GM18519 (cell line): ENCODE results near the gene MYO7B.
"Not testable (repeated sequence)": the region's sequence is repeated elsewhere in the genome, so short reads cannot be mapped to it uniquely, and the experiment has no call there.

Source experiments
- ATAC-seq: cut with Tn5 transposase; IDR thresholded peaks from one replicate; pipeline ENCODE4 v1.9.1; 2021; ENCODE audit warnings: mild to moderate bottlenecking, moderate library complexity; ENCODE audit not compliant: unreplicated experiment, low FRiP score

Gene MYO7B

DNA sequence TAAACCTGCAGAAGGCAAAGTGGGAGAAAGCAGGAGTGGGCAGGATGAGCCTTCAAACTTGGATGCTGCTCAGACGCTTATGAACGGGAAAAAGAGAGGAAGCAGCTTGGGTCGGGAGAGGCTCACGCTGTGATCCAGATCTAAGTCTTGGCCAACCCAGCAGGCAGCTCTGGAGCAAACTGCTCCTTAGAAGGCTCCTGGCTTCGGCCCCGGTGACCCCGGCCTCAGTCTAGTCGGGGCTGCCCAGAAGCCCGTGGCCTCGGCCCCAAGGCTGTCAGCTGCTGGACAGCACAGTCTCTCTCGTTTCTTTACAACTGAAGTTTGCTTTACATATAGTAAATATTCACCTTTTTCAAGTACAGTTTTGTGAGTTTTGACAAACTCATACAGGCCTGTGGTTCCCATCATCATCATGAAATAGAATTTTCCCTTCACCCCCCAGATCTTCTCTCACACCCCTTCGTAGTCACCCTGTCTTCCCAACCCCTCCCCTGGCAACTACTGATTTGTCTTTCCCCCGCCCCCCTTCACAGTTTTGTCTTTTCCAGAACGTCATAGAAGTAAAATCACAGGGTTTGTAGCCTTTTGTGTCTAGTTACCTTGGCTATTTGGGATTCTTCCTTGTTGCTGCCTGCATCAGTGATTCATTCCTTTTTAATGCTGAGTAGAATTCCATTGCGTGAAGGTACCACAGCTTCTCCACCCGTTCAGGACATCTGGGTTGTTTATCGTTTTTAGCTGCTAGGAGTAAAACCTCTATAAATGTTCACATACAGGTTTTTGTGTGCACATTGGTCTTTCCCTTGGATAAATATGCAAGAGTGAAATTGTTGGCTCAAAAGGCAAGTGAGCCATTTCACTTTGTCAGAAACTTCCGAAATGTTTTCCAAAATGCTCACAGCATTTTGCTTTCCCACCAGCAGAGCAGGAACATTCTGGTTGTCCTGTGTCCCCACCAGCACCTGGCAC lies 35.1 kb downstream of the MYO7B start:
- ATAC-seq, result no peak

DNA sequence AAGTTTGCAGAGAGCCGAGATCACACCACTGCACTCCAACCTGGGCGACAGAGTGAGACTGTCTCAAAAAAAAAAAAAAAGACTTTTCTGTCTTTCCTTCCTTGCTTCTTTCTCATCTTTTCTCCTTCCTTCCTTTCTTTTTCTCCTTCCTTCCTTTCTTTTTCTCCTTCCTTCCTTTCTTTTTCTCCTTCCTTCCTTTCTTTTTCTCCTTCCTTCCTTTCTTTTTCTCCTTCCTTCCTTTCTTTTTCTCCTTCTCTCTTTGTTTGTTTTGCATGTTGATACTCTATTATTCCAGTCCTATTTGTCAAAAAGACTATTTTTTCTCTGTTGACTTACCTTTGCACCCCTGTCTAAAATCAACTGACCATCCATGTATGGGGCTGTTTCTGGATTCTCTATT lies 36.9 kb downstream of the MYO7B start:
- ATAC-seq, result not testable (repeated sequence)

DNA sequence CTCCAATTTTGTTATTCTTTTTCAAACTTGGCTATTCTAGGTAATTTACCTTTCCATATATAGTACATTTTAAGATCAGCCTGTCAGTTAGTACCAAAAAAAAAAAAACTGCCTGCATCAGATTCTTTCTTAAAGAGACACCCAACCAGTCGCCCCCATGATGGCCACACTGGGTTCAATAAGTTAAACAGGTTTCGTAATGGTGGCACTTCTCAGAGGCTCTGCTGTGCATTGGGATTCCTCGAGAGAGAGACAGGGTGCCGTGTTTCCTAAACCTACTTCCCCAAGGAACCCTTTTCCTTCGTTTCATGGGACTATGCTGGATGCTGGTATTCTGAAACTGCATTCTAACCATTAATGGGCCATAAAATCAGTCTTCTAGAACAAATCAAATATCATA lies 37.4 kb downstream of the MYO7B start:
- ATAC-seq, result no peak

DNA sequence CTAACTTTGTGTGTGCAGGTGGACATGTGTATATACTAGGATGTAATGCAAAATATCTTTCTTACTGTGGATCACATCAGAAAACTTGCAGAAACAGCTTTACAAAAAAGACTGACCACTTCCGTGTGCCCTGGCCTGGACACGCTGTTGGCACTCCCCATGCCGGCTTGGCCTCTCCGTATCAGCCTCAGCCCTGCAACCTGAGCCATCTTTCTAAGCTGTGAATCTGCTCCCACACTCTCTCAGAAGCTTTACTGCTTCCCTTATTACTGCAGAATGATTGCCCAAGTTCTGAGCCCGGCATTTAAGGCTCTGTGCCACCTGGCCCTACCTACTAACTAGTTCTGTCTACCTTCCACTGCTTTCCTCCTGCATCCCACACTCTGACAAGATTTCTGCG lies 37.8 kb downstream of the MYO7B start:
- no peak for ATAC-seq

DNA sequence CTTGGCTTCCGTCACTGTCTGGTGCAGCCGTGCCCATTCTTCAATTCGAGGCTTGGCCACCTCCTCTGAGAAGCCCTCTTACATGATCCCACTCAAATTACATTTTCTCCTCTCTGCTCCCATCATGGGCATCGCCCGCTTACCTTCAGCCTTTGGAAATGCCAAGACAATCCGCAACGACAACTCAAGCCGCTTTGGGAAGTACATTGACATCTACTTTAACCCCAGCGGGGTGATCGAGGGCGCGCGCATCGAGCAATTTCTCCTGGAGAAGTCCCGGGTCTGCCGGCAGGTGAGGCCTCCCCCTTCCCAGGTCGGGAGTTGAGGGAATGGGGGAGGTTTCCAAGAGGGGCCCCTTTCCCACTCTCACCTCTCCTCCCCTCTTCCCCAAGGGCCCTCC lies 38.3 kb downstream of the MYO7B start:
- ATAC-seq, result no peak

DNA sequence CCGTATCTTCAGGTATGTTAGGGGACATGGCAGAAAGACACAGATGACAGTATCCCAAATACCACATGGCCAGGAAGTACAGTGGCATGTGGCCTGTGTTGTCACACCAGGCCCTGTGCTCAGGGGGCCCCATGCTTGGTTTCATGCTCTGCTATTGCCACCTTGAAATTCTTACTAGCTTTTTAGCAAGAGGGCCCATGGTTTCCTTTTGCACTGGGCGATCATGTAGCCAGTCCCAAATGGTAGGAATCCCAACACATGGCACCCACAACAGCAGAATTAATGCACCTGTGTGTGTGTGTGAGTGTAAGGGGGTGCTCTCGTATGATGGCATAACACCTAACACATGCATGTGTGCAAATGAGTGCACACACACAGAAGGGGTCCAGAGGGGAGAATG lies 39.2 kb downstream of the MYO7B start:
- ATAC-seq, result no peak

DNA sequence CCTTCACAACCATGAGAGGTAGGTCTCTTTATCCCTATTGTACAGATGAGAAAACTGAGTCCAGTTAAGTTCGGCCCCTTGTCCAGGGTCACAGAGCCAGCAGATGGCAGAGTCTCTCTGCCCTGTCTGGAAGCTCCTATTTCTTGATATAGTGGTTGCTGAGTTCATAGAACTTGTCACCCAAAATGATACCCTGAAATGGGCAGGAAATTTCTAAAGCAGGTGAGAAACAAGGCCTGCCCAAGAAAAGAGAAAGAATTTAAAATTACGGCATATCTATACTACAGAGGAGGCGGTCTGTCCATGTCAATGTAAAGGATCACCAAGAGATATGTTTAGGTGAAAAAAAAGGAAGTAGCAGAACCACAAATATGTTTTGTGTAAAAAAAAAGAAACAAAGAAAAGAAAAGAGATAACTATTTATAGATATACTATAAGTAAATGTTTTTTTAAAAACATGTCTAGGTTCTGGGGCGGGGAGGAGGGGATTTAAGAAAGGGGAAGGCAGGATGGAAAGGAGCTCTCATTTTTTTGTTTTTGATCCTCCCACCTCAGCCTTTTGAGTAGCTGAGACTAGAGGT lies 39.8 kb downstream of the MYO7B start:
- no peak for ATAC-seq

DNA sequence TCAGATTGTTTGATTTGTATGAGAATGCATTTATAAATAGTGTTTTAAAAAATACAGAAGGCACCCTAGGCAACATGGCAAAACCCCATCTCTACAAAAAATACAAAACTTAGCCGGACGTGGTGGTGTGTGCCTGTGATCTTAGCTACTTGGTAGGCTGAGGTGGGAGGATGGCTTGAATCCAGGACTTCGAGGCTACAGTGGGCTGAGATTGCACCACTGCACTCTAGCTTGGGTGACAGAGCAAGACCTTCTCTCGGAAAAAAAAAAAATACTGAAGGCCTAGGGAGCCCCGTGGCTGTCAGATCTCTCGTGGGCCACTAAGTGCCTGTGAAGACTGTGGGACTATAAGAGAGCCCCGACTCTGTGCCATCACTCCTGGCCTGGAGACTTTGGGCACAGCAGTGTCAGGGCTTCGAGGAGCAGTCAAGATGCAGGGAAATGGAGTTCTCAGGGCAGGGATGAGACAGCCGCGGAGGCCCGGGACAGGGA lies 40.5 kb downstream of the MYO7B start:
- no peak for ATAC-seq

DNA sequence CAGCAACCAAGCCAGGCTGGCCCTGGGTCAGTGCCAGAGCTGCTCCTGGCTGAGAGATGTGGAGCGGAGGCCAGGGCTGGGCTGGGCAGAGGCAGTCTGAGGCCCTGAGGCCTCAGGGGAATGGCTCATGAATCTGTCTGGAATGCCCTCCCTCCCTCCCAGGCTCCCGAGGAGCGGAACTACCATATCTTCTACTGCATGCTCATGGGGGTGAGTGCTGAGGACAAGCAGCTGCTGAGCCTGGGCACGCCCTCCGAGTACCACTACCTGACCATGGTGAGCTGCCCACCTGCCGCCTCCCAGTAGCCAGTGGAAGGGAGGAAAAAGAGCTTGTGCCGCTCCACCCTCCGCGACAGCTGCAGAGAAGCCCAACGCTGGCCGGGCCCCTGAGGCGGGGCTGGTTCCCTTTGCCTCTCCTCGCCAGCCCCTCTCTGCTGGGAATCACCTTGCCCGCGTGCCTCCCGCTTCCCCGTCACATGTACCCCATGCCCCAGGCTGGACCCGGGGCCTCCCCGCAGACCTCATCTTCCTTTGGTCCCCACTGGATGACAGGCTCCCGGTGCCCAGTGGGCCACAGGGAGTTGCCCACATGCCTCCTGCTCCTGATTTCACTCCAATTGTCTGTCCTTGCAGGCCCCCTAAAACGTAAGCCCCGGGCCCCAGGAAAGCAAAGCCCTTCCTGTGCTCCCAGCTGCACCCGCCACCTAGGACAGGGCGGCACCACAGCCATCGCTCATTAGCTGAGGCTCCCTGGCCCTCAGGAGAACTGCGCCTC lies 41.1 kb downstream of the MYO7B start:
- ATAC-seq, result no peak

DNA sequence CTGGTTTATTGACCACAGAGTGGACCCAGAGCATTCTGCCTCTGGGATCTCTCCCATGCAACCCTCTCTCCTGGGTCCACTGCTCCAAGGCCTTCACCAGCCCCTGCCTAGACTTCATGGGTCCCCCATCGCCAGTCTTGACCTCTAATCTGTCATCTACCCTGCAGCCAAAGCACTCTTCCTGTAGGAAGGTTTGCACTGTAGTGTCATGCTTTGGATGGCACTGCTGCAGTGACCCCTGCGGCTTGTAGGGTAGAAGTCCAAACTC lies 41.7 kb downstream of the MYO7B start:
- ATAC-seq, result no peak

DNA sequence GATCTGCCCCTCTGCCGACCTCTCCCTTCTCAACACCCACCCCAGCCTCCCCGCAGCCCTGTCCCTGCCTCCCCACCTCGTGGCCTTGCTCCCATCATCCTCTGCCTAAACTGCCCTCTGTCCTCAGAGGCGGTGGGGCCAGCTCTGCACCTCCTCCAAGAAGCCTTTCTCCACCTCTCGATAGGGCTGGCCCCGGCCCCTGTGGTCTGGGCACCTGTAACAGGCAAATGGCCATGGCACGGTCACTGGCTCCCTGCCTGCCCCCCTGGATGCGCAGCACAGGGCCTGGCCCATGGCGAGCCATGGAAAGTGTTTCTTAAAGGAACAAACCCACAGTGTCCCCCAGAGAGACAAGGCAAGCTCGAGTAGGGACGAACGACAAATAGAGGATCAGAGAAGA lies 42.0 kb downstream of the MYO7B start:
- ATAC-seq, result no peak

DNA sequence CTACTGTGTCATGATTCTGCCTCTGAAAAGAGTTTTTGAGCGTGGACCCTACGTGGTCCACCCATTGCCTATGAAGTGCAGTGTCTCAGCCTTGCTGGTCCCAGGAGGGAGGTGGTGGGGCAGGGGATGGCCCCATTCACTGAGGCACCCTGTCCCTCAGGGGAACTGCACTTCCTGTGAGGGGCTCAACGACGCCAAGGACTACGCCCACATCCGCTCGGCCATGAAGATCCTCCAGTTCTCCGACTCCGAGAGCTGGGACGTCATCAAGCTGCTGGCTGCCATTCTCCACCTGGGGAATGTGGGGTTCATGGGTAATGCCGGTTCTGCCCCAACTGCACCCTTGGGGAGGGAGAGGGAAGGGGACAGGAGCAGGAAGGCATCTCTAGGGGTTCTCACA lies 42.5 kb downstream of the MYO7B start:
- no peak for ATAC-seq

DNA sequence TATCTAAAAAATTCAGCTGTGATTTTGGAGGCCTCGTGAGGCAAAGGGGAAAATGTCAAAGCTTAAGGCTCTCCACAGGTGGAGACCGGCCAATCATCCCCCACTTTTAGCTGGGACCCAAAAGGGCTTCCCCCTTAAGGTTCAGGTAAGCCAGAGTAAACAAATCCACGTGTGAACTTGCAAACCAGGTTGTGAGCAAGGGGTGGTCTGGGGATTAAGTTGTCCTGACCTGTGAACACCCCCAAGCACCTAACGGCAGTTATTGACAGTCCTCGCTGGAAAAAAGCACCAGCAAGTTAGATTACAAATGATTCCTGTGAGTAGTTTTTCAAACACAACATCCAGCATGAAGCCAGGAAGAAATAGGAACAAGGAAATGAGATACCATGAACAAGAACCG lies 42.9 kb downstream of the MYO7B start:
- no peak for ATAC-seq

DNA sequence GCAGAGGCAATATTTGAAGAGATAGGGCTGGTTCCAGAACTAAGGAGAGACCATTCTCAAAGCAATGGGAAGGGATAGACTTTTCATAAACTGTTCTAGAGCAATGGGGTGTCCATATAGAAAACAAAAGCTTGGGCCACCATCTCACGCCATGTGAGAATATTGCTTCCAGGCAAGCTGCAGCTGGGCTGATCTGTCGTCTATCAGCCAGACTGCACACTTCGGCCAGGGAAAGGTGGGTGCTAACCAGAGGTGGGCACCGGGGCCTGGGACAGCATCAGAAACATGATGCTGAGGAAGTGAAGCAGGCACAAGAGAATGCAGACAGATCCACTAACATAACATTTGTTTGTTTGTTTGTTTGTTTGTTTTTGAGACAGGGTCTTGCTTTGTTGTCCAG lies 43.7 kb downstream of the MYO7B start:
- no peak for ATAC-seq

DNA sequence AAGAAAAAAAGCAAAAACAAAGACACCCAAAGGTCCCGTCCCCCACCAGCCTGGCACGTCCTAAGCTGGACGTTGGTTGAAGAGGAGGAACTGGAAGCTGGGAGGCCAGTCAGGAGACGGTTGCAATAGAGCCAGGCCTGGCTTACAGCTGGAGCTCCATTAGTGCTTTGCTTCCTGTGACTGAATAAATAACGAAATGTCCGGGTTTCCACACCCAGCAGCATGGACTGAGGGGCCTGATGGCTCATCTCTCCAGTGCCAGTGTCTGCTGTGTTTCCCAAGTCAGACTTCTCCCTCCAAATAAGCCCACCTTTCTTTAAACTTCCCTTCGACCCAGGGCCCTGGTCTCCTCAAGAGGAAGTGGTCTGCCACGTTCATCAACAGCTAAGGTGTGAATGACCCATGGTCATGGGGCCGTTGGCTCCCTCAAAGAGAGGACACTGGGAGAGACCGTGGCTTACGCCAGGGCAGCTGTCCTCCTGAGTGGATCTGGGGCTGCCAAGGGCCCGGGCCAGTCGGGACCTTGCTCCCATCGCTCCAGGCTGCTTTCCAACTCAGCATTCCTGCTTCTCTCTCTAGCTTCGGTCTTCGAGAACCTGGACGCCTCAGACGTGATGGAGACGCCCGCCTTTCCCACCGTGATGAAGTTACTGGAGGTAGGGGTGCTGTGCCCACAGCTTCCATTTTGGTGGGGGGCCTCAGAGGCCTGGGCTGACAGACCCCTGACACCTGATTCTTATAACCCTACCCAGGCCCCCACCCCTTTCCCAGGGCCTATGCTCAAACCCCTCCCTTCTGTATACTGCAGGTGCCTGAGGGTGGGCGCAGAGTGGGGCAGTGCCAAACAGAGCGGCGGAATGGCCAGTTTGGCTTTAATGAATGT lies 44.9 kb downstream of the MYO7B start:
- ATAC-seq, result no peak

DNA sequence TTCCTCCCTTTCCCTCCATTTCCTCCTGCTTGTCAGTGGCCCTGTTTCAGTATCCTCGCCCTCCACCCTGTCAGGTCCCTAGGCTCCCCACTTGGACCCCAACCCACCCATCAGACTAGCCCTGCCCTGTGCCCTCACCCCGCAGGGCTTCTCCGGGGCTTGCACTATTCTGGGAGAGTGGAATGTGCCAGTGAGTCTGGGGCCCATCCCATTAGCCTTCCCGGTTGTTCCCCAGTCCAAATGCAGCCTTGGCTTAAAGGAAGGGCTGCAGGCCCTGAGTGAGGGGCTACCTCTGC lies 45.5 kb downstream of the MYO7B start:
- no peak for ATAC-seq

DNA sequence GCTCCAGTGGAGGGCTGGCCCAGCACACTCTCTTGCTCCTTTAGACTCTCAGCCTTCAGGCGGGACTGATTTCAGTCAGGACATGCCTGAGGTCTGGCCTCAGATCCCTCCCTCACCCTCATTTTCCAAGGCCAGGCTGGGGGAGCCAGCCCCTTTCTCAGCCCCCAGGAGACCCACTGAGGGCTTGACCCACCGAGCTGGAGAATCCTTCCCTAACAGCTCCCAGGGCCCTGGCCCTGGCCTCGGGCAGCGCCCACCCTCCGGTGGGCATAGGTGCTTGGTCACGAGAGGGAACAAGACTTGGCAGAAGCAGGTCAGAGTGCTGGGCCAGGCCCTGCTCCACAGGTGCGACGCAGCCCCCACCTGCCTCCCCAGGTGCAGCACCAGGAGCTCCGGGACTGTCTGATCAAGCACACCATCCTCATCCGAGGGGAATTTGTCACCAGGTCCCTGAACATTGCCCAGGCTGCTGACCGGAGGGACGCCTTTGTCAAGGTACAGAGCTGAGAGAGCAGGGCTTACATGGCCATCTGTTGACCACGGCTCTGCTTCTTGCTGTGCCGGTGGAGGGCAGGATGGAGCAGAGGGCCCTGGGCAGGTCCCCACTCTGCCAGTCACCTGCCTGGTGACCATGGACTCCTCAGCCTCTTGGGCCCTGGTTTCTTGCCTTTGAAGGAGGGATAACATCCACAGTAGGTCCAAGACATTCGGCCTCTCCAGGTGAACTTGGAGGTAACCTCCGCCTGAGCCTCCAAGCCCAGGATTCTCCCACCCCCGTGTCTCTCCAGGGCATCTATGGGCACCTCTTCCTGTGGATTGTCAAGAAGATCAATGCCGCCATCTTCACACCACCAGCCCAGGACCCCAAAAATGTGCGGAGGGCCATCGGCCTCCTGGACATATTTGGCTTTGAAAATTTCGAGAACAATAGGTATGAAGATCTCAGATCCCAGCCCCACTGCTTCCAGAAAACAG lies 46.3 kb downstream of the MYO7B start:
- ATAC-seq, result no peak

DNA sequence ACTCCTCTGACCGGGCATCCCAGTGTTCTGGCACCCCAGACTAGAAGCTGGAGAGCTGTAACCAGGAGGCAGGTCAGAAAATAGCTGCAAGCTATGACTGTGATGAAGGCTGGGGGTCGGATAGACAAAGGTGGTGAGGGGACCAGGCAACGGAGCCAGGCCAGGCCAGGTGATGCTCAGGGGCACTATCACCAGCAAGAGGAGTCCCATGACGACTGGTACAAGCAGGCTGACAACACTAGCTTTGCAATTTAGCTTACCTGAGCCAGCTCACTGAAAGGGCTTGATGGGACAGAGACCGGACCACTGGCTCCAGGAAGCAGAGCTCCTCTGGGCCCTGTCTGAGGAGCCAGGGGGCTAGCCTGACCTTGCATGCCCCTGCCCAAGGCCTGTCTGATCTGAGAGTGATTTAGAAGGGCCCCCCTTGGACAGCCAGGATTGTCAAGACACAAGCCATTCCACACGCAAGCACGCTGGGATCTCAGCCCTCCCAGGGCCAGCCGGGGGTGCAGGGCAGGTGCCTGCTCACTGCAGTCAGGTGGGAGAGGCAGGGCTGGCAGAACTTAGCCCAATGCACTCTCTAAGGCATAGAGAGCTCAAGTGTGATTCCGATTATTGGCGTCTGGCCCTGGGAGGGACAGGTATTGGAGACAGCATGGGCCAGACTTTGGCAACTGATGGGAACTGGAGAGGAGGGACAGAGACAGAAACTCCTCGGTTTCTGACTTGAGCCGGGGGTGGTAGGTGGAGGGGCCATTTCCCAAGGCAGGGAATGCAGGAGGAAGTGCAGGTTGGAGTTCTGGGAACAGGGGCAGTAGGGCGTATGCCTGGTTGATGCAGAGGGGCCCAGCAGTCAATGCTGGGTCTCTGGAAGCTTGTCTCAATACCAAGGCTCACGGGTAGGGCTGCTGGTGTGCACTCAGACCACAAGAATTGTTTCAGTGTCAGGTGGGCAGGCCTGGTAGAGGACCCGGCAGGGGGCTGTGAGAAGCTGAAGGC lies 47.7 kb downstream of the MYO7B start:
- no peak for ATAC-seq
